Breast epithelium (tissue), 4 donors: Measurements from ENCODE around the gene CACNA1F. TPM values are rescaled to one million over a fixed set of nuclear protein-coding genes. Genes with fewer than 3 reads are reported as not detected.

Experiments
- DNase-seq, 2 donors: peaks; one replicate each; pipeline ENCODE4 v3.0.0-alpha.2; 2019; ENCODE audit warnings: low spot score in 2 of 2
- H3K27ac ChIP-seq, 2 donors: fragments of 200-600 bp; sonication (generic) in 1 of 2; one replicate each; pipeline ENCODE4 v1.5.1; 2016 to 2019; ENCODE audit warnings: mild to moderate bottlenecking in 1 of 2
- H3K27me3 ChIP-seq, 2 donors: fragments of 200-600 bp; sonication (generic) in 1 of 2; one replicate each; pipeline versions ENCODE4 v1.5.1 to v1.6.0; 2017 to 2019; ENCODE audit warnings: control low read depth in 1 of 2, mild to moderate bottlenecking in 1 of 2
- H3K36me3 ChIP-seq: fragments of 200-600 bp; one replicate; pipeline ENCODE4 v1.5.1; 2019
- H3K4me1 ChIP-seq, 2 donors: fragments of 200-600 bp; sonication (generic); one replicate each; pipeline ENCODE4 v1.5.1; 2016 to 2019; ENCODE audit warnings: control low read depth in 1 of 2
- H3K4me3 ChIP-seq, 3 donors: fragments of 200-600 bp; sonication (generic); 1 replicate in 2 of 3; 2 replicates in 1 of 3; pipeline ENCODE4 v1.5.1; 2016 to 2019; ENCODE audit warnings: mild to moderate bottlenecking in 3 of 3, moderate library complexity in 2 of 3
- H3K9me3 ChIP-seq, 2 donors: fragments of 200-600 bp; sonication (generic) in 1 of 2; one replicate each; pipeline ENCODE4 v1.5.1; 2016 to 2019; ENCODE audit warnings: control low read depth in 1 of 2
- CTCF ChIP-seq, 3 donors: fragments of 450-650 bp; IDR thresholded peaks; one replicate each; pipeline ENCODE4 v1.5.1; 2016 to 2017; ENCODE audit warnings: antibody characterized with exemption in 3 of 3, mild to moderate bottlenecking in 3 of 3, moderate library complexity in 3 of 3
- POLR2A ChIP-seq: fragments of 450-650 bp; IDR thresholded peaks from one replicate; pipeline ENCODE4 v1.6.1; 2016; ENCODE audit warnings: antibody characterized with exemption, mild to moderate bottlenecking, moderate library complexity
- POLR2AphosphoS5 ChIP-seq, 3 donors: sonication (generic); formaldehyde crosslinking; IDR thresholded peaks; one replicate each; pipeline ENCODE4 v1.6.1; 2017; ENCODE audit warnings: antibody characterized with exemption in 3 of 3
- intact Hi-C: fragments of 100-400 bp; cut with DNase I; formaldehyde crosslinking; loops from one replicate; pipeline ENCODE4 v1.15.1; 2023; ENCODE audit warnings: low total_unique reads
- total RNA-seq, 3 donors: library from RNA; depleted of rRNA; stranded (reverse); fragments of >200 nt; gene quantifications; one replicate each; pipeline ENCODE4 v1.1.0, GENCODE V29; 2016

Gene CACNA1F
- 1 to 10 TPM in 1 of 3 donors, under 1 TPM in 2; 0.48 to 1.8 (median 0.66) TPM for total RNA-seq

DNA sequence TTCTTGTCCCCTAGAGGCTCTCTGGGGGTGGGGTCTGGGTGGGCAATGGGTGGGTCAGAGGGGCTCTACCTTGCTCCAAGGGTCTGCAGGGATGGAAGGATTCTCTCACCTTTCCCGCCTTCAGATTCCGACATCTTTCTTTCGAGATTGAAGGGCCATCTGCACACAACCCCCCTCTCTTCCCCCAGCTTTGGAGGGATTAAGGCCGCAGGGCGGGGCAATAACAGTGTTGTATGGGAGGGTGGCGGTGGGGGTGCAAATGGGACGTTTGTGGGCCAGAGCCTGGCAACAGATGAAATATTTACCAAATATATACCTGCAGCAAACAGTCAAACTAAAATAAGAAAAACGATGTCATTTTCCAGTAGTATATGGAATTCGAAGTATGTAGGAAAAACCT is at the start of gene CACNA1F:
TSS of gene CACNA1F (minus strand) at position 165 of the 400 bp plus-strand sequence. CDS start at position 134, 31 bp downstream.
- intact Hi-C loops: no loop called here
- H3K36me3 ChIP-seq: no peaks in the 10 kb centered on the region
- DNase-seq: no peak
- H3K27me3 ChIP-seq: peaks cover 0 to 5% of the 10 kb centered on the region in 2 donors
- H3K9me3 ChIP-seq: no peaks in the 10 kb centered on the region
- peak within 1 kb of the TSS in 1 of 3 donors; percentile 7 for H3K4me3 ChIP-seq
- H3K4me1 ChIP-seq: no peaks in the 10 kb centered on the region
- no peak within 1 kb of the TSS for H3K27ac ChIP-seq
- TF ChIP-seq POLR2AphosphoS5 (IDR thresholded peaks at IDR 0.05) (no peak), CTCF (IDR thresholded peaks at IDR 0.05) (no peak), POLR2A (no peak)

- no peaks in the 10 kb centered on the region for H3K36me3 ChIP-seq
- TF ChIP-seq CTCF (IDR thresholded peaks at IDR 0.05) (no peak), POLR2AphosphoS5 (IDR thresholded peaks at IDR 0.05) (no peak), POLR2A (no peak)
- H3K27ac ChIP-seq: no peak overlapping the region
- intact Hi-C loops: no loop called here
- H3K4me1 ChIP-seq: no peaks in the 10 kb centered on the region
- peaks cover 0 to 49% of the 10 kb centered on the region in 2 donors for H3K27me3 ChIP-seq
- H3K9me3 ChIP-seq: no peaks in the 10 kb centered on the region
- no peak overlapping the region for H3K4me3 ChIP-seq
- no peak for DNase-seq
Measured at GRCh38 chrX:49282647-49283011, 49.5 kb upstream of the CACNA1F start.

DNA sequence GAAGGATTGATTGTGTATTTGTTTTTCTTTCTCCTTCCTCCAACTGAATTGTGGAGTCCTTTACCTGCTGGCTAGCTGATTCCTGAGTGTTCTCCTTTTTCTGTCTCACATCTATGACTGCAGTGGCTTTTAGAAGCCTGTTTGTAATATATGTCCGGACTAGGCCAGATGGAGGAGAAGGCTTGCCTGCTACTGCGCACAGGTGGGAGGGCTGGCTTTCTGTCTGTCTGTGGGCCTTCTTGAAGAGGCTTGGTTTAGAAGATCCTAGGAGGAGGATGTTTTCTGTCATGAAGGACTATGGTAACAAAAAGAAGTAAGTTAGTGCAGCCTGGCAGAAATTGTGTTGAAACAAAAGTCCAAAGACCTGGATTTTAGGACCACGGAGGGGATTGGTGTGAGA is 44.9 kb upstream of the CACNA1F start:
- no peak overlapping the region for H3K27ac ChIP-seq
- H3K4me3 ChIP-seq: no peak overlapping the region
- no peaks in the 10 kb centered on the region for H3K36me3 ChIP-seq
- H3K27me3 ChIP-seq: peaks cover 0 to 60% of the 10 kb centered on the region in 2 donors
- intact Hi-C loops: no loop called here
- DNase-seq: no peak
- H3K9me3 ChIP-seq: no peaks in the 10 kb centered on the region
- H3K4me1 ChIP-seq: no peaks in the 10 kb centered on the region
- no peak for TF ChIP-seq POLR2AphosphoS5 (IDR thresholded peaks at IDR 0.05)
- no peak for TF ChIP-seq CTCF (IDR thresholded peaks at IDR 0.05)
- no peak for TF ChIP-seq POLR2A

GRCh38 chrX:49277535-49277830 is 44.3 kb upstream of the CACNA1F start:
- no peaks in the 10 kb centered on the region for H3K9me3 ChIP-seq
- H3K27me3 ChIP-seq: peaks cover 0 to 60% of the 10 kb centered on the region in 2 donors
- no peak for DNase-seq
- H3K4me1 ChIP-seq: no peaks in the 10 kb centered on the region
- H3K36me3 ChIP-seq: no peaks in the 10 kb centered on the region
- TF ChIP-seq CTCF (IDR thresholded peaks at IDR 0.05): no peak
- no peak for TF ChIP-seq POLR2A
- no peak for TF ChIP-seq POLR2AphosphoS5 (IDR thresholded peaks at IDR 0.05)
- no peak overlapping the region for H3K4me3 ChIP-seq
- peak overlapping the region; percentile 33 to 56 for H3K27ac ChIP-seq
- intact Hi-C loops: no loop called here

DNA sequence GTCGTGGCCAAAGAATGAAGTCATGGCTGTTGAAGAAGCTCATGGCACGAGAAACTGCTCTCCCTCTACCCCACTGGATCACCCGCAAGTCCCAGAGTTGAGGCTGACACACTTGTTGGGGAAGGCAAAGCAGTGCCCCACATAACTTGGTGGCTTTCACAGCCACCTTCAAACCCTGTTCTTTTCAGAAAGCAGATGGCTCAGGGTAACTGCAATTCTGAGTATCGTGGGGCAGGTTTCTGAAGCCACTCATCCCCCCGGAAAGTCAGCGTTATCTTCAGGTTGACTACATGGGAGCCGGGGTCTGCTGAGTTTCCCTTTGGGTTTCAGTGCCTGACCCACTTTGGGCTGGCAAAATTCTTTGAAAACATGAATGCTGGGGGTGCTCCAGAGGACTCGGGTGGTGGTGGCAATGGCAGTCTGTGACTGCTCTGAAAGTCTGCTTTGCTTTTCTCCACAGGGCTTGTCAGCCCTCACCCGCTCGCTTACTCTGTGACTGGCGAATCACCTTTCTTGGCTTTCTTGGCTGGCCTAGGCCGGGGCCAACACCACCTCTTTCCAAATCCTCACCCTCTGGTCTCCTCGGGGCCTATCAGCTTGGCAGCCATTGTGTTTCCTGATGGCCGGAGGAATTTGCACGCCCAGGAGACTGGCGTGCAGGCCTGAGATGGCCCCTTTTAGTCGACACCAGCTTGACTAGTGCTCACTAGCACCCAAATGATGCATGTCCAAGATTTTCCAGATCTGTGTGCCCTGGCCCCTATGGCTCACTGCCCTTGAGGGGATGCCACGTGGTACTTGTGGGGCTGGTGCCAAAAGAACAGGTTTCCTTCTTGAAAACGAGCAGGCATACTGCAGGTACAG is 43.8 kb upstream of the CACNA1F start:
- H3K27ac ChIP-seq: peak overlapping the region; percentile 33 to 56
- no peaks in the 10 kb centered on the region for H3K4me1 ChIP-seq
- H3K27me3 ChIP-seq: peaks cover 0 to 58% of the 10 kb centered on the region in 2 donors
- intact Hi-C loops: no loop called here
- H3K9me3 ChIP-seq: no peaks in the 10 kb centered on the region
- no peaks in the 10 kb centered on the region for H3K36me3 ChIP-seq
- H3K4me3 ChIP-seq: no peak overlapping the region
- DNase-seq: no peak
- no peak for TF ChIP-seq CTCF (IDR thresholded peaks at IDR 0.05)
- TF ChIP-seq POLR2A: no peak
- TF ChIP-seq POLR2AphosphoS5 (IDR thresholded peaks at IDR 0.05): no peak
